ENCODE measurements around the gene TRMT1.
"Not testable (repeated sequence)": the region's sequence is repeated elsewhere in the genome, so short reads cannot be mapped to it uniquely, and the experiment has no call there.

TRMT1 gene

GRCh38 chr19:13116282-13117175 lies at the start of gene TRMT1:
TSS of gene TRMT1 (minus strand) at chr19:13116740. CDS start at chr19:13116399, 341 bp downstream.
- peak; percentile 99 for DNase-seq

- not testable (repeated sequence) for DNase-seq
Measured at GRCh38 chr19:13166151-13166550, 49.6 kb upstream of the TRMT1 start.

DNA sequence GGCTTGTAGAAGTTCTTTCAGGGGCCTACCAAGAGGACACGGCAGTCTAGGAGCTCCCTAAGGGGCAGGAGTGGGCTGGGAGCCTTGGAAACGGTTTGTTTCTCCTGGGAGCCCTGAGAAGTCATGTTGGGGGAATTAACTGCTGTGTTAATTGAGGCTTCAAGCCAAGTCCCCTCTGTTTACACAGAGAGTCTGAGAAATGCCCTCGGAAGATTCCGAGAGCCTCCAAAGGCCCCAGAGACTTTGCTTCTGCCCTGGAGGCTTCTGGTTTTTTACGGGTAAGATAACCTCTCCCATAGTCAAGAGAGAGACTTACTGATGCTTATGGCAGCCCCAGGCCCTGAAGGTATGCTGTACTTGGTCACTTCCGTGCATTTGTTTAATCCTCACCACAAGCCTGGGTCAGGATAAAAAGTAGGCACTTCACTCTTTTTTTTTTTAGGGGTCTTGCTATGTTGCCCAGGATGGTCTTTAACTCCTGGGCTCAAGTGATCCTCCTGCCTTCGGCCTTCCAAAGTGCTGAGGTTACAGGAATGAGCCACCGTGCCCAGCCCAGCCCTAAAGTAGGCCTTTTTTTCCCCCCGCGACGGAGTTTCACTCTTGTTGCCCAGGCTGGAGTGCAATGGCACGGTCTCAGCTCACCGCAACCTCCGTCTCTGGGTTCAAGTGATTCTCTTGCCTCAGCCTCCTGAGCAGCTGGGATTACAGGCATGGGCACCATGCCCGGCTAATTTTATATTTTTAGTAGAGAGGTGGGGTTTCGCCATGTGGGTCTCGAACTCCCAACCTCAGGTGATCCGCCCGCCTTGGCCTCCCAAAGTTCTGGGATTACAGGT lies 48.8 kb upstream of the TRMT1 start:
- peak; percentile 76 for DNase-seq

GRCh38 chr19:13164343-13165161 lies 48.0 kb upstream of the TRMT1 start:
- peak; percentile 100 for DNase-seq

DNA sequence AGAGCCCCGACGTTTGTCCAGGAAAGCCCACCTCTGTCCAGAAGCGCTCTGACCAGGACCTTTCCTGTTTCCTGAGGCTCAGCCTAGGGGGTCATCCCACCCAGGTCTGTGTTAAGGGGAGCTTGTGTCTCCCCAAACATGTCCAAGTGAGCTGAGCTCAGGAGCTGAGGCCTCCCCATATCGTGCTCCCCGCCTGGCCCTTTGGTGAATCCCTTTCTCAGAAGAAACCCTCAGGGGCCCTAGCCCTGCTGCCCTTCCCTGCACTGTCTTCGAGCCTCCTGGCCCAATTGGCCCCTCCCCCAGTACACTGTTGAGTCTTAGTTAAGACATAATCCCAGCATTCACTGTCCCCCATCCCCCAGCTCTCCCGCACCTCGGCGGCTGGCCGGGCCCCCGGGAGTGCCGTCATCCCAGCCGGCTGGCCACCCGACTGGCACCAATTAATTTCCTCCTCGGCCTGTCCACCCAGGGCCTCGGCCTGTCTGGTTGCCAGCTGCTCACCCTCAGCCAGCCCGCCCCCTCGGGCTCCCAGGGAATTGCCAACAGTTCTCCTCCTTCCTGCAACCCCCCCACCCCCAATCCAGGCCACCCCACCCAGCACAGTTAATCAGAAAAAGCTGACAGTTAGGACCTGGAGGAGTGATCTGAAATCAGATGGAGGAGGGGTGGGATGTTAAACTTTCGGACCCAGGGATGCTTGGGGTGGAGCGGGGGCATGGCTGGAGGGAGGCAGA lies 47.2 kb upstream of the TRMT1 start:
- peak; percentile 100 for DNase-seq

DNA sequence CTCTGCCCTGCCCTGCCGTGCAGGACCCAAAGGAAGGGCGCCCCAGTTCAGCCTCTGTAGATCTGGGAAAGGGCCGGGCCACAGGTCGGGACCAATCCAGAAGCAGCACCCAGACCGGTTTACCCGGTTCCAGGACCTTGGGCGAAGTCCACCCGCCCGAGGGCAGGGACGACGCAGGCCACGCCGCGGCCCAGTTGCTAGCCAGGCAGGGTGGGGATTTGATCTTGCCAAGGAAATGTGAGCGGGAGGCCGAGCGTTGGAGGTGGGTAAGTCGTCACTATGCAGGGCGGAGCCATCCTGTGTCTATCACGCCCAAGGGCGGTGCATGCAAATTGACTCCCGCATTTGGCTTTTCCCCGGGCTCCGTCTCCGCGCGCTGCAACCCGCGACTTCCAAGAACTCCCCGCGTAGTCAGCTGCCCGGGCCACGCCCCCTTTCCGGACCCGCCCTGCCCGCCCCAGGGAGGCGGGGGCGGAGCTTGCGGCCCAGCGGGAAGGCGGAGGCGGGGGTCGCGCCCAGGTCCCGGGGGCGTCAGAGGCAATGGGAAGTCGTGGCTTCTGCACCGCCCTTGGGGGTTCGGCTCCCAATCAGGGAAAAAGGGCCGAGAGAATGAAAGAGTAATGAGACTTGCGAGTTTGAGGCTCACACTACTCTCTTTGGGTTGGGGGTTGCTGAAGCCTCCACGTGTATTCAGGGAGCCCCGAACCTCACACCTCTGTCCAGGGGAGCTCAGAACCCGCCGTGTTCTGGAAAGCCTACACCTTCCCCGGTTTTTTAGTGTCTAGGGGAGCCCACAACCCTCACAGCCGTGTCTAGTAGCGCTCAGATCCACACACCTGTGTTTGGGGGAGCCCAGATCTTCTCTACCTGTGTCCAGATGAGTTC lies 46.4 kb upstream of the TRMT1 start:
- DNase-seq: peak; percentile 100

DNA sequence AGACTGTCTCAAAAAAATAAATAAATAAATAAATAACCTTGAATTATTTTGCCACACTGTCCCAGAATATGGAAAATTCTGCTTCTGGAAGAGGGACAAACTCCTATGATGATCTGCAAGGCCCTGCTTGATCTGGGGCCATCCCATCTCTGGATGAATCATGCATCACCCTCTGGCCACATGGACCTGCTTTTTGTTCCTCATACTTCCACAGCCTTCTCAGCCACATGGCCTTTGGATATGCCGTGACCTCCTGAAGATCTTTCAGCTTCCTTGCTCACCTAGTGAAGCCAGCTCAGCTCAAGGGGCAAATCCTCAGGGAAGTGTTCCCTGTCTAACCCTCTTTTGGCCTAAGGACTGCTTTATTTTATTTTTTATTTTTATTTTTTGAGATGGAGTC lies 44.0 kb upstream of the TRMT1 start:
- DNase-seq: no peak

- DNase-seq: no peak
Measured at GRCh38 chr19:13159713-13160112, 43.2 kb upstream of the TRMT1 start.

- peak; percentile 87 for DNase-seq
Measured at GRCh38 chr19:13155472-13156359, 39.2 kb upstream of the TRMT1 start.

GRCh38 chr19:13154911-13155471 lies 38.5 kb upstream of the TRMT1 start:
- DNase-seq: peak; percentile 78

- peak; percentile 77 for DNase-seq
Measured at GRCh38 chr19:13154241-13154778, 37.8 kb upstream of the TRMT1 start.

DNA sequence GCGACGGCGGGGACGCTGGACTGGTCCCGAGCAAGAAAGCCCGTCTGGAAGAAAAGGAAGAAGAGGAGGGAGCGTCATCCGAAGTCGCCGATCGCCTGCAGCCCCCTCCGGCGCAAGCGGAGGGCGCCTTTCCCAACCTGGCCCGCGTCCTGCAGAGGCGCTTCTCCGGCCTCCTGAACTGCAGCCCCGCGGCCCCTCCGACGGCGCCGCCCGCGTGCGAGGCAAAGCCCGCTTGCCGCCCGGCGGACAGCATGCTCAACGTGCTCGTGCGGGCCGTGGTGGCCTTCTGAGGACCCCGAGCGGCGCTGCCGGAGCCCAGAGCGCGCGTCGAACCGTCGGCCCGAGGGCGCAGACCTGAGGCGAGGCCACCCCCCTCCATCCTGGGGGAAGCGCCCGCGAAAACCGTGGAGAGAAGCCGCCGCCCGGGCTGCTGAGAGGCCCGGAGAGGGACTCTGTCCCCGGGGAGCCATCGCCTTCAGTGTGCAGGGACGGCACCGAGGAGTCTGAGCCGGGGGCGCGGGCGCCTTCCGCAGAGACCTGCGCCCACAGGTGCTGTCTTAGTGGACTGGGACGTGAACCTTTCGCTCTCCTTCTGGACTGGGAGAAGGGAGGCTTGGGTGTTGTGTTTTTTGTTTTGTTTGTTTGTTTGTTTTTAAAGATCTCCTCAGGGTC lies 37.2 kb upstream of the TRMT1 start:
- peak; percentile 80 for DNase-seq

DNA sequence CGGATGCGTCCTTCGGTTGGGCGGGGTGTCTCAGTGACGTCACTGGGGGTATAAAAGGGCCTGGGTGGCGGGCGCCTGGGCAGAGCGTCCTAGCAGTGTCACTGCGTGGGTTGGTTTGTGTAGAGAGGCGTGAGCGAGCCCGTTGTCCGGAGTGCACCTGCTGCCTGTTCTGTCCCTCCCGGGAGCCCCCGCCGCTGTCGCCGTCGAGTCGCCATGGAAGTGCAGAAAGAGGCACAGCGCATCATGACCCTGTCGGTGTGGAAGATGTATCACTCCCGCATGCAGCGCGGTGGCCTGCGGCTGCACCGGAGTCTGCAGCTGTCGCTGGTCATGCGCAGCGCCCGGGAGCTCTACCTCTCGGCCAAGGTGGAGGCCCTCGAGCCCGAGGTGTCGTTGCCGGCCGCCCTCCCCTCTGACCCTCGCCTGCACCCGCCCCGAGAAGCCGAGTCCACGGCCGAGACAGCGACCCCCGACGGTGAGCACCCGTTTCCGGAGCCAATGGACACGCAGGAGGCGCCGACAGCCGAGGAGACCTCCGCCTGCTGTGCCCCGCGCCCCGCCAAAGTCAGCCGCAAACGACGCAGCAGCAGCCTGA lies 36.5 kb upstream of the TRMT1 start:
- DNase-seq: no peak

DNA sequence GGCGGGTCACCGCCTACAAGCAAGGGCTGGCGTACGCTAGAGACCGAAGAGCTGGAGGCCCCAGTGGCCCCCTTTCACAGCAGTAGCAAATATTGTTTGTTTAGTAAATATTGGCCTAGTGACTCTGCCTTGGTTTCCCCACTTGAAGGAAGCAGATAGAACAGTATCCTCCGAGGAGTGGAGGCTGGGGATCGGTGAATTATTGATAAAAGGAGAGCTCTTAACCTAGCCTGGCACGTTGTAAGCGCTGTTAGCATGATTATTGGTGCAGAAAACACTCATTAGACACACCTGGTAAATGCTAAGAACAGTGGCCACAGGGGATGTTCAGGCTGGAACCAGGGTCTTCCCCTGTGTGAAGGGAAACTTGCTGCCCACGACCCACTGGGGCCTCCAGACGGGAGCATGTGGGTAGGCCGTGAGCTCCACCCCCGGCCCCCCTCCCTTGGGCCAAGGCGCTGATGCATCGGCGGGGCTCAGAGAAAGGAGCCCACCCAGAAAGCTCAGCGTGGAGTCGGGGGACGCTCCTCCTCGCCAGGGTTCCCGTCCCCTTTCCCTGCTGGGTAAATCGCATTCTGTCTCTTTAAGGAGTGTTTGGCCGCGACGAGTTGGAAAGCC lies 35.9 kb upstream of the TRMT1 start:
- DNase-seq: peak; percentile 99

- DNase-seq: peak; percentile 99
Measured at GRCh38 chr19:13151605-13152355, 35.2 kb upstream of the TRMT1 start.

- DNase-seq: peak; percentile 62
Measured at GRCh38 chr19:13150931-13151604, 34.5 kb upstream of the TRMT1 start.
